Neural cell (in vitro differentiated cells): ENCODE measurements around the gene MUSK. TPM values are rescaled to one million over a fixed set of nuclear protein-coding genes. Genes with fewer than 3 reads are reported as not detected.

Source experiments
- H2AFZ ChIP-seq: fragments of 200-600, 300-800 bp; sonication (generic), shearing (Covaris generic); 2 replicates; pipeline ENCODE4 v1.6.0; 2014; ENCODE audit warnings: low read depth, mild to moderate bottlenecking, antibody characterized with exemption, low read length, moderate library complexity
- H3F3A ChIP-seq: fragments of 200-600 bp; shearing (Covaris generic); 2 replicates; pipeline ENCODE4 v1.6.1; 2016; ENCODE audit warnings: mild to moderate bottlenecking, moderate library complexity, mixed read lengths, antibody characterized with exemption, low read length; ENCODE audit not compliant: insufficient read depth, poor library complexity, severe bottlenecking
- H3K27ac ChIP-seq: fragments of 200-600, 300-800 bp; sonication (generic), shearing (Covaris generic); 2 replicates; pipeline ENCODE4 v1.5.1; 2014; ENCODE audit warnings: mild to moderate bottlenecking, low read length, moderate library complexity
- H3K27me3 ChIP-seq: fragments of 300-800, 200-600 bp; sonication (generic), shearing (Covaris generic); 2 replicates; pipeline ENCODE4 v1.6.0; 2014; ENCODE audit warnings: mild to moderate bottlenecking, low read depth, low read length, moderate library complexity; ENCODE audit not compliant: insufficient read depth
- H3K36me3 ChIP-seq: fragments of 300-800, 200-600 bp; sonication (generic), shearing (Covaris generic); 2 replicates; pipeline ENCODE4 v1.5.1; 2014; ENCODE audit warnings: mild to moderate bottlenecking, antibody characterized with exemption, low read length, moderate library complexity; ENCODE audit not compliant: insufficient read depth
- H3K4me2 ChIP-seq: fragments of 300-800, 200-600 bp; sonication (generic), shearing (Covaris generic); 2 replicates; pipeline ENCODE4 v1.6.0; 2014; ENCODE audit warnings: mild to moderate bottlenecking, low read length
- H3K4me3 ChIP-seq: fragments of 300-800, 200-600 bp; sonication (generic), shearing (Covaris generic); 2 replicates; pipeline ENCODE4 v1.5.1; 2014; ENCODE audit warnings: mild to moderate bottlenecking, low read length, moderate library complexity
- H3K79me2 ChIP-seq: fragments of 200-600 bp; shearing (Covaris generic); replicated peaks from 2 replicates; pipeline ENCODE4 v1.6.0; 2014; ENCODE audit warnings: mild to moderate bottlenecking, low read length, moderate library complexity; ENCODE audit not compliant: insufficient read depth
- H3K9ac ChIP-seq: fragments of 300-800, 200-600 bp; sonication (generic), shearing (Covaris generic); 2 replicates; pipeline ENCODE4 v1.6.1; 2016; ENCODE audit warnings: mild to moderate bottlenecking, low read length, mixed read lengths
- H3K9me2 ChIP-seq: fragments of 200-600 bp; shearing (Covaris generic); 2 replicates; pipeline ENCODE4 v1.6.1; 2016; ENCODE audit warnings: mild to moderate bottlenecking, low read length, mixed read lengths; ENCODE audit not compliant: insufficient read depth
- H3K9me3 ChIP-seq: fragments of 200-600, 300-800 bp; sonication (generic), shearing (Covaris generic); 2 replicates; pipeline ENCODE4 v1.6.1; 2016; ENCODE audit warnings: mild to moderate bottlenecking, mixed run types, low read length, moderate library complexity, mixed read lengths
- H4K20me1 ChIP-seq: fragments of 200-600 bp; shearing (Covaris generic); 2 replicates; pipeline ENCODE4 v1.6.1; 2016; ENCODE audit warnings: mild to moderate bottlenecking, mixed run types; ENCODE audit not compliant: insufficient read depth
- EP300 ChIP-seq: fragments of 450-650 bp; conservative IDR thresholded peaks from 2 replicates; pipeline ENCODE4 v1.6.1; 2014; ENCODE audit warnings: antibody characterized with exemption, mild to moderate bottlenecking, moderate library complexity; ENCODE audit not compliant: poor library complexity, severe bottlenecking
- EZH2 ChIP-seq: fragments of 200-600, 300-800 bp; shearing (Covaris generic), sonication (generic); IDR thresholded peaks from 2 replicates; pipeline ENCODE4 v1.6.1; 2014; ENCODE audit warnings: antibody characterized with exemption, low read length, borderline replicate concordance, mild to moderate bottlenecking; ENCODE audit not compliant: insufficient read depth, poor library complexity, severe bottlenecking
- MXI1 ChIP-seq: fragments of 450-650 bp; conservative IDR thresholded peaks from 2 replicates; pipeline ENCODE4 v1.6.1; 2014; ENCODE audit warnings: antibody characterized with exemption, mild to moderate bottlenecking; ENCODE audit not compliant: poor library complexity, severe bottlenecking
- POLR2AphosphoS5 ChIP-seq: IDR thresholded peaks from 2 replicates; pipeline ENCODE4 v1.6.1; 2012
- RAD21 ChIP-seq: fragments of 450-650 bp; conservative IDR thresholded peaks from 2 replicates; pipeline ENCODE4 v1.6.1; 2014; ENCODE audit warnings: antibody characterized with exemption, mild to moderate bottlenecking, moderate library complexity
- SMC3 ChIP-seq: fragments of 450-650 bp; conservative IDR thresholded peaks from 2 replicates; pipeline ENCODE4 v1.6.1; 2014; ENCODE audit warnings: antibody characterized with exemption, mild to moderate bottlenecking, moderate library complexity; ENCODE audit not compliant: poor library complexity
- TAF1 ChIP-seq: IDR thresholded peaks from 2 replicates; pipeline ENCODE4 v1.6.1; 2012; ENCODE audit warnings: low read depth
- polyA plus RNA-seq: library from polyadenylated mRNA; depleted of rRNA; stranded (reverse); fragments of >200 nt; gene quantifications from 2 replicates; pipeline ENCODE4 v1.2.3, GENCODE V29; 2014
- TF ChIP-seq, protein P1 (sequence below): IDR thresholded peaks from 2 replicates; pipeline ENCODE4 v1.6.1; 2012; ENCODE audit warnings: borderline replicate concordance
- TF ChIP-seq, protein P2 (sequence below): fragments of 450-650 bp; IDR thresholded peaks from 2 replicates; pipeline ENCODE4 v1.5.1; 2014; ENCODE audit warnings: antibody characterized with exemption, mild to moderate bottlenecking, moderate library complexity; ENCODE audit not compliant: poor library complexity, severe bottlenecking

The MUSK gene
- polyA plus RNA-seq, 1 donor from 2014 or later: not detected

DNA sequence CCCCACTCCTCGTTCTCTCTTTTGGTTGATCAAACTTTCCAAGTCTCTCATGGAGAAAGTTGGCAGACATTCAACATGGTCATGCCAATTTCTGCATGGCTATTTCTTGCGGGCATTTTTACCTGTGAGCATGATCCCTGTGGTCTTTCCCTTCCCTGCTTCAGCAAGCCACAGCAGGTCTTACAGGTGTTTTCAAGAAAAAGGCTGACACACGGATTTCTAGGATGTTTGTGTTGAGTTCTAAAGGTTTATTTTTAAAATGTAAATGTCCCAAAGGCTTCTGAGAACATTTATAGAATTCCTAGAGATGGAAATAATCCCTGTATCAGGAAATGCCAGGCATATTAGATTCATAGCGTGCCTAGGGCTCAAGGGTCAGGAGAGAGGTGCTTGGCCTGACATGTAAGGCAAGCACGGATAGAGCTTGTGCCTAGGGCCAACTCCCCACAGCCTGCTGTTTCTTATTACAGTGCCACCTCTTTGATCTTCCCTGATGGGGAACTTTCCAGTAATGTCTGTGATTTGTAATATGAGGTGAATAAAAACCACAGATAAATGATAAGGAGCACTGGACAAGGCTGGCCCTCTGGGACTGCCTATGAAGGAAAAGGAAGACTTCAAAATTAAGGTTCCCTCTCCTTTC, 79.8 kb downstream of the MUSK start:
- Histone ChIP-seq H3K27me3 (no peaks in the 10 kb centered on the region), H3K36me3 (no peaks in the 10 kb centered on the region), H3F3A (no peaks in the 10 kb centered on the region), H4K20me1 (no peaks in the 10 kb centered on the region), H3K79me2 (no peaks in the 10 kb centered on the region), H3K9me2 (no peaks in the 10 kb centered on the region), H3K9ac (no peak overlapping the region), H2AFZ (no peak overlapping the region), H3K4me3 (no peak overlapping the region), H3K4me2 (no peak overlapping the region), H3K9me3 (no peaks in the 10 kb centered on the region), H3K27ac (no peak overlapping the region)
- TF ChIP-seq SMC3: no peak
- TF ChIP-seq EZH2: no peak
- TF ChIP-seq RAD21: no peak
- TF ChIP-seq, protein P1, sequence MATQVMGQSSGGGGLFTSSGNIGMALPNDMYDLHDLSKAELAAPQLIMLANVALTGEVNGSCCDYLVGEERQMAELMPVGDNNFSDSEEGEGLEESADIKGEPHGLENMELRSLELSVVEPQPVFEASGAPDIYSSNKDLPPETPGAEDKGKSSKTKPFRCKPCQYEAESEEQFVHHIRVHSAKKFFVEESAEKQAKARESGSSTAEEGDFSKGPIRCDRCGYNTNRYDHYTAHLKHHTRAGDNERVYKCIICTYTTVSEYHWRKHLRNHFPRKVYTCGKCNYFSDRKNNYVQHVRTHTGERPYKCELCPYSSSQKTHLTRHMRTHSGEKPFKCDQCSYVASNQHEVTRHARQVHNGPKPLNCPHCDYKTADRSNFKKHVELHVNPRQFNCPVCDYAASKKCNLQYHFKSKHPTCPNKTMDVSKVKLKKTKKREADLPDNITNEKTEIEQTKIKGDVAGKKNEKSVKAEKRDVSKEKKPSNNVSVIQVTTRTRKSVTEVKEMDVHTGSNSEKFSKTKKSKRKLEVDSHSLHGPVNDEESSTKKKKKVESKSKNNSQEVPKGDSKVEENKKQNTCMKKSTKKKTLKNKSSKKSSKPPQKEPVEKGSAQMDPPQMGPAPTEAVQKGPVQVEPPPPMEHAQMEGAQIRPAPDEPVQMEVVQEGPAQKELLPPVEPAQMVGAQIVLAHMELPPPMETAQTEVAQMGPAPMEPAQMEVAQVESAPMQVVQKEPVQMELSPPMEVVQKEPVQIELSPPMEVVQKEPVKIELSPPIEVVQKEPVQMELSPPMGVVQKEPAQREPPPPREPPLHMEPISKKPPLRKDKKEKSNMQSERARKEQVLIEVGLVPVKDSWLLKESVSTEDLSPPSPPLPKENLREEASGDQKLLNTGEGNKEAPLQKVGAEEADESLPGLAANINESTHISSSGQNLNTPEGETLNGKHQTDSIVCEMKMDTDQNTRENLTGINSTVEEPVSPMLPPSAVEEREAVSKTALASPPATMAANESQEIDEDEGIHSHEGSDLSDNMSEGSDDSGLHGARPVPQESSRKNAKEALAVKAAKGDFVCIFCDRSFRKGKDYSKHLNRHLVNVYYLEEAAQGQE: no peak
- TF ChIP-seq EP300: no peak
- no peak for TF ChIP-seq POLR2AphosphoS5
- TF ChIP-seq, protein P2, sequence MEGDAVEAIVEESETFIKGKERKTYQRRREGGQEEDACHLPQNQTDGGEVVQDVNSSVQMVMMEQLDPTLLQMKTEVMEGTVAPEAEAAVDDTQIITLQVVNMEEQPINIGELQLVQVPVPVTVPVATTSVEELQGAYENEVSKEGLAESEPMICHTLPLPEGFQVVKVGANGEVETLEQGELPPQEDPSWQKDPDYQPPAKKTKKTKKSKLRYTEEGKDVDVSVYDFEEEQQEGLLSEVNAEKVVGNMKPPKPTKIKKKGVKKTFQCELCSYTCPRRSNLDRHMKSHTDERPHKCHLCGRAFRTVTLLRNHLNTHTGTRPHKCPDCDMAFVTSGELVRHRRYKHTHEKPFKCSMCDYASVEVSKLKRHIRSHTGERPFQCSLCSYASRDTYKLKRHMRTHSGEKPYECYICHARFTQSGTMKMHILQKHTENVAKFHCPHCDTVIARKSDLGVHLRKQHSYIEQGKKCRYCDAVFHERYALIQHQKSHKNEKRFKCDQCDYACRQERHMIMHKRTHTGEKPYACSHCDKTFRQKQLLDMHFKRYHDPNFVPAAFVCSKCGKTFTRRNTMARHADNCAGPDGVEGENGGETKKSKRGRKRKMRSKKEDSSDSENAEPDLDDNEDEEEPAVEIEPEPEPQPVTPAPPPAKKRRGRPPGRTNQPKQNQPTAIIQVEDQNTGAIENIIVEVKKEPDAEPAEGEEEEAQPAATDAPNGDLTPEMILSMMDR: no peak
- no peak for TF ChIP-seq MXI1
- TF ChIP-seq TAF1: no peak

DNA sequence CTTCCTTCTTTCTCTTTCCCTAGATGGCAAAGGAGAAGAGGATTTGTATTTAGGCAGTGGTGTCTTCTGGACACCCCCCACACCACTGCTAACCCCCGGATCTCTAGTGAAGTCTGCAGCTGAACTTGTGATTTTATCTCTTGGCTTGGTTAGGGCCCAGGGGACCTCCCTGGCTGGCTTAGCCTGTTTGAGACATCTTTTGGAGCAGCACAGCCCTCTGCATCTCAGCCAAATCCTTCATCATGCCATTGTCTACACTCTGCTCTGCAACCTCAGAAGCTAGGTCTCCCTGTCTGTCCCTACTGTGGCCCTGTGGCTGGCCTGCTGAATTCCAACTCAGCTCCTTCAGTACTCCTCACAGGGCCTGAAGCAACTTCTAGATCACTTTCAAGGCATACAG, 81.7 kb downstream of the MUSK start:
- H3K9me3 ChIP-seq: no peaks in the 10 kb centered on the region
- no peaks in the 10 kb centered on the region for H4K20me1 ChIP-seq
- H3F3A ChIP-seq: no peaks in the 10 kb centered on the region
- H3K27ac ChIP-seq: no peak overlapping the region
- no peak overlapping the region for H3K4me3 ChIP-seq
- H3K79me2 ChIP-seq: no peaks in the 10 kb centered on the region
- no peaks in the 10 kb centered on the region for H3K36me3 ChIP-seq
- H3K9me2 ChIP-seq: no peaks in the 10 kb centered on the region
- H3K27me3 ChIP-seq: no peaks in the 10 kb centered on the region
- H2AFZ ChIP-seq: no peak overlapping the region
- H3K9ac ChIP-seq: no peak overlapping the region
- no peak overlapping the region for H3K4me2 ChIP-seq
- TF ChIP-seq POLR2AphosphoS5: no peak
- TF ChIP-seq, protein P1: no peak
- no peak for TF ChIP-seq RAD21
- no peak for TF ChIP-seq TAF1
- TF ChIP-seq, protein P2: no peak
- TF ChIP-seq MXI1: no peak
- no peak for TF ChIP-seq EP300
- TF ChIP-seq SMC3: no peak
- TF ChIP-seq EZH2: no peak
